Right lobe of liver (tissue), 6 donors: ENCODE results near the gene AK1. TPM values are rescaled to one million over a fixed set of nuclear protein-coding genes. Genes with fewer than 3 reads are reported as not detected.

ENCODE experiments used
- ATAC-seq, 4 donors: fragments of 200-7000 bp; cut with Tn5 transposase; one replicate each; pipeline ENCODE4 v1.9.1; 2020; ENCODE audit warnings: mild to moderate bottlenecking in 4 of 4, moderate library complexity in 4 of 4
- DNase-seq, 3 donors: peaks; one replicate each; pipeline ENCODE4 v3.0.0-alpha.2; 2020
- H3K27ac ChIP-seq, 3 donors: fragments of 200-600 bp; one replicate each; pipeline ENCODE4 v1.8.0; 2022
- H3K27me3 ChIP-seq, 2 donors: fragments of 200-600 bp; one replicate each; pipeline ENCODE4 v1.8.0; 2022
- H3K36me3 ChIP-seq, 4 donors: fragments of 200-600 bp; sonication (generic) in 1 of 4; one replicate each; pipeline versions ENCODE4 v1.5.1 to v1.8.0; 2017 to 2022; ENCODE audit warnings: control low read depth in 1 of 4
- H3K4me1 ChIP-seq, 4 donors: fragments of 200-600 bp; sonication (generic) in 1 of 4; one replicate each; pipeline versions ENCODE4 v1.5.1 to v1.8.0; 2017 to 2022; ENCODE audit warnings: control low read depth in 1 of 4
- H3K4me3 ChIP-seq, 3 donors: fragments of 200-600 bp; one replicate each; pipeline ENCODE4 v1.8.0; 2022
- H3K9me3 ChIP-seq, 4 donors: fragments of 200-600 bp; sonication (generic) in 1 of 4; one replicate each; pipeline versions ENCODE4 v1.5.1 to v1.8.0; 2017 to 2022; ENCODE audit warnings: control low read depth in 1 of 4
- POLR2A ChIP-seq: fragments of 450-650 bp; IDR thresholded peaks from one replicate; pipeline ENCODE4 v1.6.1; 2017; ENCODE audit warnings: antibody characterized with exemption, mild to moderate bottlenecking
- WGBS: methylation state at CpG from one replicate; pipeline ENCODE4 v1.1.6; 2018; ENCODE audit warnings: low coverage, low lambda C conversion rate; ENCODE audit not compliant: insufficient coverage; ENCODE audit errors: missing lambda C conversion rate; 5-methylcytosine and 5-hydroxymethylcytosine counted together
- intact Hi-C, 2 donors: fragments of 100-400 bp; cut with DNase I; formaldehyde crosslinking; loops; one replicate each; pipeline versions ENCODE4 v1.11.2 to v1.14.1; 2022
- total RNA-seq, 6 experiments: library from RNA; depleted of rRNA in 2 of 6; stranded (reverse); fragments of >200 nt in 2 of 6; fragmentation: NEBNext Ultra II Directional in 3 of 6; extraction: Animal tissue kit (Norgen Biotek cat#: 25700) in 3 of 6; gene quantifications; one replicate each; pipeline versions ENCODE4 v1.1.0 to v1.2.4, GENCODE V29; 2016 to 2023
- TF ChIP-seq, protein P1 (sequence below), 4 donors: fragments of 200-600 bp in 3 of 4; fragments of 450-650 bp in 1 of 4; IDR thresholded peaks; one replicate each; pipeline versions ENCODE4 v1.5.1 to v1.8.0; 2016 to 2022; ENCODE audit warnings: antibody characterized with exemption in 4 of 4, mild to moderate bottlenecking in 2 of 4
- donor health status: DM: no; HTN: yes; CAD: no.
- donor health status: DM: no; HTN: no; CAD: no.
- donor health status: DM: no; HTN: no; CAD: no.
- donor health status: DM: no; HTN: yes; CAD: no.
- donor health status: DM: no; HTN: yes; CAD: no.

AK1 gene
- total RNA-seq, 6 experiments from 2014 or later: 31.4 to 78.6 (median 51.7) TPM

DNA sequence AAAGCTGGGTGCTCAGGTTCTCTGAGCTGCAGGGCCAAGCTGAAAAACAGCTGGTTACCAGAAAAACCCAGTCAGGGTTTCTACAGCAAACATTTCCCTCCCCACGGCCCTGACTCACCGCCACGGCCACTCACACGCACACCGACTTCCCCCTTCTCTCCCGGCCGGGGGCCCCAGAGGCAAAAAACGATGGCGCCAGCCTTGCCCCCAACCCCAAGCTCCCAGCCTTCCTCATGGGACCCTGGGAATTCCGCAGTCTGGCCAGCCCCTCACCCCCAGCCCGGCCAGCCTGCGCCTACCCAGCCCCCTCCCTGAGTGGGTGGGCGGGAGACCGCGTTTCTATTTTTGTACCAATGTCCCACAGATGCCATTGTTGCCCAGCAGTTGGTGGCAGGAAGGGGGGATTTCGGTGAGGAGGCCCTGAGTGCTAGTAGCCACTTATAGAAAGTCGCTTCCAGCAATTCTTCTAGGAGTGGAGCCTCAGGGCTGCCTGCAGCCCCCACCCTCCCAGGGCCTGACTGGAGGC is 41.4 kb downstream of the AK1 start:
- Histone ChIP-seq H3K9me3 (no peaks in the 10 kb centered on the region), H3K4me1 (peaks cover 0 to 36% (median 19%) of the 10 kb centered on the region in 4 donors), H3K4me3 (no peak overlapping the region), H3K27me3 (no peaks in the 10 kb centered on the region), H3K27ac (peak overlapping the region in 2 of 3 donors; percentile 43 to 61), H3K36me3 (no peaks in the 10 kb centered on the region)
- intact Hi-C loops: no loop called here
- 44% methylated on average over 6 of the region's 17 CpGs for WGBS
- ATAC-seq (no peak), DNase-seq (no peak)
- TF ChIP-seq, protein P1, sequence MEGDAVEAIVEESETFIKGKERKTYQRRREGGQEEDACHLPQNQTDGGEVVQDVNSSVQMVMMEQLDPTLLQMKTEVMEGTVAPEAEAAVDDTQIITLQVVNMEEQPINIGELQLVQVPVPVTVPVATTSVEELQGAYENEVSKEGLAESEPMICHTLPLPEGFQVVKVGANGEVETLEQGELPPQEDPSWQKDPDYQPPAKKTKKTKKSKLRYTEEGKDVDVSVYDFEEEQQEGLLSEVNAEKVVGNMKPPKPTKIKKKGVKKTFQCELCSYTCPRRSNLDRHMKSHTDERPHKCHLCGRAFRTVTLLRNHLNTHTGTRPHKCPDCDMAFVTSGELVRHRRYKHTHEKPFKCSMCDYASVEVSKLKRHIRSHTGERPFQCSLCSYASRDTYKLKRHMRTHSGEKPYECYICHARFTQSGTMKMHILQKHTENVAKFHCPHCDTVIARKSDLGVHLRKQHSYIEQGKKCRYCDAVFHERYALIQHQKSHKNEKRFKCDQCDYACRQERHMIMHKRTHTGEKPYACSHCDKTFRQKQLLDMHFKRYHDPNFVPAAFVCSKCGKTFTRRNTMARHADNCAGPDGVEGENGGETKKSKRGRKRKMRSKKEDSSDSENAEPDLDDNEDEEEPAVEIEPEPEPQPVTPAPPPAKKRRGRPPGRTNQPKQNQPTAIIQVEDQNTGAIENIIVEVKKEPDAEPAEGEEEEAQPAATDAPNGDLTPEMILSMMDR (IDR thresholded peaks at IDR 0.05): no peak
- TF ChIP-seq POLR2A: no peak

DNA sequence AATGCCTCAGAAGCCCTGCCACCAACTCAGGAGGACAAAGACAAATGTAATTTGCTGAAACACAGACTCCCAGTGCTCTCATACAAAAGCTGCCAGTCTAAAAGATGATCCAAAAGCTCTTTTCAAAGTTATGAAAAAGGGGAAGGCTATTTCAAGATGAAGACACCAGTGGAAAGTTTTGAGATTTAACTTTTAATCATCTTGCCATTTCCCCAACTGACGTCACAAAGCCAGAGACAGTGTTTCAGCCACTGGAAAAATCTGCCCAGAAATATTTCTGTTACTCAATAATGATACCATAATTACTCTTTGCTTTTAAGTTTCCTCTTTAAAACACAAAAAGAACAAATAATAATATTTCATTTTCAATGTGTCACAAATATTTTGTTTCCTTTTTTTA is 43.9 kb downstream of the AK1 start:
- TF ChIP-seq, protein P1 (IDR thresholded peaks at IDR 0.05): no peak
- no peak for TF ChIP-seq POLR2A
- H3K27ac ChIP-seq: peak overlapping the region in 1 of 3 donors; percentile 61
- intact Hi-C loops: no loop called here
- no peaks in the 10 kb centered on the region for H3K36me3 ChIP-seq
- no peaks in the 10 kb centered on the region for H3K27me3 ChIP-seq
- DNase-seq (no peak), ATAC-seq (no peak)
- H3K4me1 ChIP-seq: peaks cover 0 to 25% (median 13%) of the 10 kb centered on the region in 4 donors
- no peak overlapping the region for H3K4me3 ChIP-seq
- WGBS: 30% methylated on average over 1 of the region's 1 CpG
- no peaks in the 10 kb centered on the region for H3K9me3 ChIP-seq

DNA sequence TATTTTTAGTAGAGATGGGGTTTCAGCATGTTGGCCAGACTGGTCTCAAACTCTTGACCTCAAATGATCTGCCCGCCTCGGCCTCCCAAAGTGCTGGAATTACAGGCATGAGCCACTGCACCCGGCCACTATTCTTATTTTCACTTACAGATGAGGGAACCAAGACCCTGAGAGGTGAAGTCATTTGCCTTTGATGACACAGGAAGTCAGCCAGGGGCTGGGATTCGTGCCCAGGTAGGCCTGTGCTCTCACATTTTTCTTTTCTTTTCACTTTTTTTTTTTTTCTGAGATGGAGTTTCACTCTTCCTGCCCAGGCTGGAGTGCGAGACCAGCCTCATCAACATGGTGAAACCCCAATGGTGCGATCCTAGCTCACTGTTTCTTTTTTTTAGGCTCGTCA is 45.2 kb downstream of the AK1 start:
- Histone ChIP-seq H3K36me3 (no peaks in the 10 kb centered on the region), H3K4me1 (peaks cover 0 to 23% (median 9%) of the 10 kb centered on the region in 4 donors), H3K27ac (peak overlapping the region in 1 of 3 donors; percentile 0), H3K9me3 (no peaks in the 10 kb centered on the region), H3K27me3 (no peaks in the 10 kb centered on the region), H3K4me3 (no peak overlapping the region)
- no peak for DNase-seq
- WGBS: 62% methylated on average over 6 of the region's 7 CpGs
- TF ChIP-seq POLR2A: no peak
- TF ChIP-seq, protein P1 (IDR thresholded peaks at IDR 0.05): no peak
- intact Hi-C loops: no loop called here
- peak in 1 of 4 donors; percentile 36 for ATAC-seq

DNA sequence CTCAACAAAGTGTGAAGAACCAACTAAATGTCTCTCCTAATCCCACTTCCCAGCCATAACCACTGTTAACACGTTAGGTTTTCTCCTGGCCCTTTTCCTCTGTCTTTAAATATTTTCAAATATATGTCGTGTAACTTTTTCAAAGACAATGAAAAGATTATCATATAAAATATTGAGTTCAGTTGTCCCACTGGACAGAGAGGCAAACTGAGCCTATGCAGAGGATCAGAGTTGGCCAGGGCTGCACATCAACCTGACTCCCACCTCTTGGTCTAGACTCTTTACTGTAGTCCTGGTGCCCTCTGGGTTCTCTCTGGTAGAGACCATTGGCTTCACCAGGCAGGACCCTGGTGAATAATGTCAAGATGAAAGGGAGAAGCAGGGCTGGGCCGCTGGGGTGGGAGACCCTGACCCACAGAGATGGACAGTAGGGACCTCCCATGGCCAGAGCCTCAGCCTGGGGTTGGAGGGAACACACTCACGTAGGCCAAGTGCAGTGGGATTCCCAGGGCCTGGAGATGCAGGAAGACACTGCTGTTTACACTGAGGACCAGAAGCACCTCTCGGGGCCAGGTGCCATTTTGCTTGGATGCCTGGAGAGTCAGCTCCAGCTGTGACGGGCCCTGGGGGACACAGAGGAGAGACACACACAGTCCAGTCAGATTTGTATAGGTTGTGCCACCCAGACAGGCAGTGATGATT is 48.1 kb downstream of the AK1 start:
- DNase-seq: no peak
- WGBS: 55% methylated on average over 3 of the region's 6 CpGs
- Histone ChIP-seq H3K27me3 (no peaks in the 10 kb centered on the region), H3K4me3 (no peak overlapping the region), H3K27ac (peak overlapping the region in 2 of 3 donors; percentile 13 to 20), H3K4me1 (peaks cover 0 to 30% (median 15%) of the 10 kb centered on the region in 4 donors), H3K9me3 (no peaks in the 10 kb centered on the region), H3K36me3 (peaks cover 0 to 5% (median 0%) of the 10 kb centered on the region in 4 donors)
- no peak for ATAC-seq
- no peak for TF ChIP-seq POLR2A
- TF ChIP-seq, protein P1 (IDR thresholded peaks at IDR 0.05): no peak
- intact Hi-C loops: no loop called here
